ENCODE data around the gene HOXB9.
A peak's percentile ranks its signal among the peaks of the same experiment; 100 is the strongest.

The HOXB9 gene

DNA sequence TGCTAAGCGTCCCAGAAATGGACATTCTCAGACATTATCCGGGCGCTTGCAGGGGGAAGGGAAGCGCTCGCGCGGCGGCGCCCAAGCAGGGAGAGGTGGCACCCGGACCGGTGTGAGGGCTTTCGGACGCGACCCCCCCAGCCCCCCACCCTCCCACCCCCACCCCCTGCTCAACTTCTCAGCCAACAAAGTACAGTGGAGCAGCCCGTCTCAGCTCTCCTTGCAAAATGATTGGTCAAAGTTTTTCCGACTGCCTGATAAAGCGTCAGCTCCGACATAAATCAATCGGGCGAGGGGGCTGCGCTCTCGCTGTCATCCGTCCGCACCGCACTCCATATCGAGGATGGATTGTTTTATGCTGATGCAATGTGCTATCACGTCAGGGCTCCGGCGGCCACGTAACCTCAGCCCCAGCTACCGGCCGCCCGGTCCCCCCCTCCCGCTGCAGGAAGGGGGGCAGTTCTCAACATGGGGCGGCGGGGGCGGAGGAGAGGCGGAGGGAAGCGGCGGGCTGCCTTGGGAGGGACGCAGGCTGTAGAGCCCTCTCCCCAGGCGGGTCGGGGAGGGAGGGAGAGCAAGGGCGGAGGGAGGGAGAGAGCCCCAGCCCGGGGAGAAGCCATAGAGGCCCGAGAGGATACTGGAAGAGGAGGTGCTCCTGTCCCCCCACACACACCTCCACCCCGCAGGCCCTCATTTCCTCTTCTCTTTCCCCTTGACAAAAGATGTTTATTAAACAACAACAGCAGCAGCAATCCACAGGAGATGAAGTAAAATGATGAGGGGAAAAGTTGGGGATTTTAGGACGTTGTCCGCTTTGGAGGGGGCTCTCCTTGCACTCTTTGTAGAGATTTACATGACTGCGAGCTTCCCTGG is at the start of gene HOXB9:
Gene HOXB9 (minus strand): TSS at position 114 of the 873 bp plus-strand sequence. CDS start 89 bp downstream, at position 25.
- H3K4me1 ChIP-seq (ENCODE audit: control insufficient read depth, insufficient read depth, low read length): peaks cover 2% of the 10 kb centered on the region
- H3K4me3 ChIP-seq (ENCODE audit: low read depth, low read length): peak within 1 kb of the TSS; percentile 35
- peaks cover 100% of the 10 kb centered on the region for H3K27me3 ChIP-seq (ENCODE audit: control insufficient read depth, insufficient read depth, low read length)
- no peaks in the 10 kb centered on the region for H3K9me3 ChIP-seq (ENCODE audit: control insufficient read depth, insufficient read depth, low read length)
- H3K9ac ChIP-seq (ENCODE audit: low read depth, low read length): no peak within 1 kb of the TSS
- no peaks in the 10 kb centered on the region for H3K36me3 ChIP-seq (ENCODE audit: control insufficient read depth, insufficient read depth, low read length)

DNA sequence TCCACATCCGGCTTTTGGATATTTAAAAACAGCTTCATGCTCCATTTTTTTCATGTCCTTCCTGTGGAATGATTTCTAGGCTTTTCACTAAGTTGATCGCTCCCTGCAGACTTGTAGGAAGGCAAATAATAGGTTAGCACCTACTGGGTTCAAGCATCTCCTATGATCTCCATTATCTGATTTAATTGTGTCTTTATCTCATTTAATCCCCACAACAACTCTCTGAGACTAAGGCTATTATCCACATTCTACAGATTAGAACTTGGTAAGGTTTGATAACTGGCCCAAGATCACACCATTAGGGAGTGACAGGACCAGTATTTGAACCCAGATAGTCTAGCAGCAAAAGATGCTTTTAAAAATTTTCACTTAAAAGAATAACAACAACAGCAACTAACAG is 46.2 kb upstream of the HOXB9 start:
- Histone ChIP-seq H3K27me3 (ENCODE audit: control insufficient read depth, insufficient read depth, low read length) (peaks cover 61% of the 10 kb centered on the region), H3K9ac (ENCODE audit: low read depth, low read length) (no peak overlapping the region), H3K4me3 (ENCODE audit: low read depth, low read length) (no peak overlapping the region), H3K9me3 (ENCODE audit: control insufficient read depth, insufficient read depth, low read length) (no peaks in the 10 kb centered on the region), H3K4me1 (ENCODE audit: control insufficient read depth, insufficient read depth, low read length) (no peaks in the 10 kb centered on the region), H3K36me3 (ENCODE audit: control insufficient read depth, insufficient read depth, low read length) (no peaks in the 10 kb centered on the region)

DNA sequence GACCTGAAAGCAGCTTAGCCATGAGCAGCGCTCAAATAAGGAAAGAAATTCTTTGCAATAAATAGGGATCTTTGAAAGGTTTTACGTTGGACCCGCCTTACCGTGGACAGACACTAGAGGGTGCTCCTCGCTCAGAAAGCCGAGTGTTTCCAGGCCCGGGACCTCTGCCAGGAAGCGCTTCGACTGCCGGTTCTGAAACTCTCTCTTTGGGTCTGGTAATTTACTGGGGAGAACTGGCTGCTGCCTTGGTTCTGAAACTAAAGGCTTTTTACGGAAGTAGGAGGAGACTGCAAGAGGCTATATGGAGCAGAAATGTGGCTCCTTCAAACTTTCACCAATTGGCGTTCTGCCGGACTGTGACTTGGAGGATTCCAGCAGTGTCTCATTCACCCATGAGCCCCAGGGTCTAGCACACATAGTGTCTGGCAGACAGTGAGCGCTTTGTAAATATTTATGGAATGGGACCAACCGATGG is 45.6 kb upstream of the HOXB9 start:
- Histone ChIP-seq H3K4me3 (ENCODE audit: low read depth, low read length) (peak overlapping the region; percentile 33), H3K27me3 (ENCODE audit: control insufficient read depth, insufficient read depth, low read length) (peaks cover 60% of the 10 kb centered on the region), H3K9me3 (ENCODE audit: control insufficient read depth, insufficient read depth, low read length) (no peaks in the 10 kb centered on the region), H3K9ac (ENCODE audit: low read depth, low read length) (no peak overlapping the region), H3K36me3 (ENCODE audit: control insufficient read depth, insufficient read depth, low read length) (no peaks in the 10 kb centered on the region), H3K4me1 (ENCODE audit: control insufficient read depth, insufficient read depth, low read length) (no peaks in the 10 kb centered on the region)

DNA sequence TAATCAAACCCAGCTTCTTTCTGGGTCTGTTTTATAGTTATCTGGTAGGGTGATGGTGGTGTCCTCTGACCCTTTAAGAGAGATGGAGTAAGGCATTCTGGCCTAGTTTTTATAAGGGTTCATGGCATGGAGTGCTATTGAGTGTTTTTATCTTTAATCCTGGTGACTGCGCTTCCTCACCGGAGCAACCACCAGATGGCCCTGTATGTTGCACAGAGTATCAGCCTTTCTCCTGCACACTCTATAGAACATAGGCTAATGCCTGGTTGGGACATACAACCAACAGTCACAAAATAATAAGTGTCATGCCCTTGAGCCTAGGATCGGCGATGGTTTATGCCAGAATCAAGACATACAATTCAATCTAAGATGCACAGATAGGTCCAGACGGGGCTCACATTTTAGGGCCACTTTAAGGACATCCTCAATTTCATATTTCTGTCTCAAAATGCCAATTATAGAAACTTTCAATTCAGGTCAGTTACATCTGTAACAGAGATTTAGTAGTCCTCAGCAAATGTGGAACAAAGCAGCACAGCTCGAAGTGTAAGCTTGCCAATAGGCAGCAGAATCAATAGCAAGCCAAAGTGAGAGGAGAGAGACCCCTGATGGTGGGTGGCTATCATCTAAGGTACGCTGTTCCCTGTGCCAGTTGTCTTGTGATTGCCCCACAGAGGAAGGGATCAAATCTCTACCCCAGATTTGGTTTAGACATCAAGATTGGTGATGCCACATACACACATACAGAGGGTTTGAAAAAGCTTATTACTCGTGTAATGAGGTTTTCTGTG is 37.2 kb upstream of the HOXB9 start:
- no peak overlapping the region for H3K4me3 ChIP-seq (ENCODE audit: low read depth, low read length)
- H3K9me3 ChIP-seq (ENCODE audit: control insufficient read depth, insufficient read depth, low read length): no peaks in the 10 kb centered on the region
- no peaks in the 10 kb centered on the region for H3K36me3 ChIP-seq (ENCODE audit: control insufficient read depth, insufficient read depth, low read length)
- no peaks in the 10 kb centered on the region for H3K4me1 ChIP-seq (ENCODE audit: control insufficient read depth, insufficient read depth, low read length)
- H3K9ac ChIP-seq (ENCODE audit: low read depth, low read length): no peak overlapping the region
- peaks cover 23% of the 10 kb centered on the region for H3K27me3 ChIP-seq (ENCODE audit: control insufficient read depth, insufficient read depth, low read length)

DNA sequence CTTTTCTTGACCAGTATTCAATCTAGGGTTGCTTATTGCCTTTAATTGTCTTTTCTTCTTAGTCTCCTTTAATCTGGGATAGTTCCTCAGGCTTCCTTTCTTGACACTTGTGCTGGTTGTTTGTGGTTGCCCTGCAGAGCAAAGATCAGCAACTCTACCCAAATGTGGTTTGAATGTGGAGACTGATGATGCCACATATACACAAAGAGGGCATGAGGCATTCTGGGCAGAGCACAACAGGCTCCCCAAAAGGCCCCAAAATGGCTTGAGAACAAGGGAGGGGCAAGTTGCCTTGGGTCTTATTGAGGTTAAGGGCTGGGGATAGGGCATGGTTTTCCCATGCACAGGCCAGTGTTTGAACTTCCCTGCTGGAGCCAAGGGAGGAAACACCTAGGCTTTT is 29.8 kb upstream of the HOXB9 start:
- H3K4me1 ChIP-seq (ENCODE audit: control insufficient read depth, insufficient read depth, low read length): no peaks in the 10 kb centered on the region
- no peaks in the 10 kb centered on the region for H3K36me3 ChIP-seq (ENCODE audit: control insufficient read depth, insufficient read depth, low read length)
- H3K9me3 ChIP-seq (ENCODE audit: control insufficient read depth, insufficient read depth, low read length): no peaks in the 10 kb centered on the region
- no peak overlapping the region for H3K4me3 ChIP-seq (ENCODE audit: low read depth, low read length)
- no peak overlapping the region for H3K9ac ChIP-seq (ENCODE audit: low read depth, low read length)
- H3K27me3 ChIP-seq (ENCODE audit: control insufficient read depth, insufficient read depth, low read length): peaks cover 39% of the 10 kb centered on the region

DNA sequence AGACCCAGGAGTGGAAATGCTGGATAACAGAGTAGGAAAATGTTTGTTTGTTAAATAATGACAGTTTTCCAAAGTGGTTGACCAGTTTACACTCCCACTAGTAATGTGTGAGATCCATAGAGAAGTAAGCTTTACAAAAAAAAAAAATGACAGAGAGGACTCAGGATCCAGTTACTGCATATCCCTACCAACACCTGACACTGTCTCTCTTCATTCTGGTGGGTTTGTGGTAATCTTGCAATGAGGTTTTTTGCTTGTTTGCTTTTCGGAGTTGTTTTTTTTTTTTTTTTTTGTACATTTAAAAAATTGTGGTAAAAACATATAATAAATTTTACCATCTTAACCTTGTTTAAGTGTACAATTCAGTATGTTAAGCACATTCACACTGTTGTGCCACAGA is 23.6 kb upstream of the HOXB9 start:
- Histone ChIP-seq H3K9me3 (ENCODE audit: control insufficient read depth, insufficient read depth, low read length) (no peaks in the 10 kb centered on the region), H3K4me3 (ENCODE audit: low read depth, low read length) (no peak overlapping the region), H3K27me3 (ENCODE audit: control insufficient read depth, insufficient read depth, low read length) (peaks cover 74% of the 10 kb centered on the region), H3K36me3 (ENCODE audit: control insufficient read depth, insufficient read depth, low read length) (no peaks in the 10 kb centered on the region), H3K4me1 (ENCODE audit: control insufficient read depth, insufficient read depth, low read length) (no peaks in the 10 kb centered on the region), H3K9ac (ENCODE audit: low read depth, low read length) (no peak overlapping the region)

DNA sequence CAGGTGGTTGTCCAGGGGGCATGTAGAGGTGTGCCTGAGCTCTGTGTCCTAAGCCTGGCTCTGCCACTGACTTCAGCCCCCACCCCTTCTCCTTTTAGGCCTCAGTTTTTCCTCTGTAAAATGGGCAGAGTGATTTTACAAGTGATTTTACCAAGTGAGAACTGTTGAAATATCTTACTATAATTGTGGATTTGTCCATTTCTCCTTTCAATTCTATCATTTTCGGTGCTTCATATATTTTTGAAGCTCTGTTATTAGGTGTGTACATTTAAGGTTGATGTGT is 21.7 kb upstream of the HOXB9 start:
- Histone ChIP-seq H3K9ac (ENCODE audit: low read depth, low read length) (no peak overlapping the region), H3K4me1 (ENCODE audit: control insufficient read depth, insufficient read depth, low read length) (no peaks in the 10 kb centered on the region), H3K4me3 (ENCODE audit: low read depth, low read length) (peak overlapping the region; percentile 43), H3K36me3 (ENCODE audit: control insufficient read depth, insufficient read depth, low read length) (no peaks in the 10 kb centered on the region), H3K27me3 (ENCODE audit: control insufficient read depth, insufficient read depth, low read length) (peaks cover 91% of the 10 kb centered on the region), H3K9me3 (ENCODE audit: control insufficient read depth, insufficient read depth, low read length) (no peaks in the 10 kb centered on the region)

DNA sequence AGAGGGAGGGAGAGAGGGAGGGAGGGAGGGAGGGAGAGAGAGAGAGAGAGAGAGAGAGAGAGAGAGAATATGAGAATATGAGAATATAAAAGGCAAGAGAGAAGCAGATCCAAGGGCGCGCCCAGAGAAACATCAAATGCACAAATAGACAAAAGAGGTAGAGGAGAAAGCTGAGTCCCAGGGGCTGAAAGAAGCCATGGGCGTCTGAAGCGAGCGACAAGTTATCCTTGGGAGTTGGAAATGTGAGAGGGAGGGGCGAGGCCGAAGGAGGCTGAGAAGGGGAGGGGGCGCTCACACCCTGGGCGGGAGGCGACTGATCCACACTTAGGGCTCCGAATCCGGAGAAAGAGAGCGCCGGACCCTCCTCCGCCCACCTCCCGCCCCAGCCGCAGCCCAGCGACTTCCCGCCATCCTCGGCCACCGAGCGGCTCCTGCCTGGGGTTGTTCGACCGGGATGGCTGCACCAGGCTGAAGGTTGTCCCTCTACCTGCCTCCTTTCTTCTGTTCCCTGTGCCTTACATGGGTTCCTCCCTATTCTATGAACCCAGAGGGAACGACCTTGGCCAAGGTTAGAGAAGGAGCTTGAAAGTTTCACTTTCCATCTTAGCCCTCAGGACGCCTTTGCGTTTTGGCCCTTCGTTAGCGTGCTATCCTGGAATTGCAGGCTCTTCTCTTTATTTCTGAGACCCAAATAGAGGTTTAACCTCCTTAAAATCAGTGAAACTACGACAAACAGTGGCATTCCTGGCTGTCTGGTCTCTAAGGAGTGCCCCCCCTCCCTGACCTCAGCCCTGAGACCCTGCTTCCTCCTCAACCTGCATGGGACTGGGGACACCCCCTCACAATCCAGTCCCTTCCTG is 21.2 kb upstream of the HOXB9 start:
- Histone ChIP-seq H3K36me3 (ENCODE audit: control insufficient read depth, insufficient read depth, low read length) (no peaks in the 10 kb centered on the region), H3K9me3 (ENCODE audit: control insufficient read depth, insufficient read depth, low read length) (no peaks in the 10 kb centered on the region), H3K4me1 (ENCODE audit: control insufficient read depth, insufficient read depth, low read length) (no peaks in the 10 kb centered on the region), H3K27me3 (ENCODE audit: control insufficient read depth, insufficient read depth, low read length) (peaks cover 91% of the 10 kb centered on the region), H3K9ac (ENCODE audit: low read depth, low read length) (no peak overlapping the region), H3K4me3 (ENCODE audit: low read depth, low read length) (peak overlapping the region; percentile 43)

DNA sequence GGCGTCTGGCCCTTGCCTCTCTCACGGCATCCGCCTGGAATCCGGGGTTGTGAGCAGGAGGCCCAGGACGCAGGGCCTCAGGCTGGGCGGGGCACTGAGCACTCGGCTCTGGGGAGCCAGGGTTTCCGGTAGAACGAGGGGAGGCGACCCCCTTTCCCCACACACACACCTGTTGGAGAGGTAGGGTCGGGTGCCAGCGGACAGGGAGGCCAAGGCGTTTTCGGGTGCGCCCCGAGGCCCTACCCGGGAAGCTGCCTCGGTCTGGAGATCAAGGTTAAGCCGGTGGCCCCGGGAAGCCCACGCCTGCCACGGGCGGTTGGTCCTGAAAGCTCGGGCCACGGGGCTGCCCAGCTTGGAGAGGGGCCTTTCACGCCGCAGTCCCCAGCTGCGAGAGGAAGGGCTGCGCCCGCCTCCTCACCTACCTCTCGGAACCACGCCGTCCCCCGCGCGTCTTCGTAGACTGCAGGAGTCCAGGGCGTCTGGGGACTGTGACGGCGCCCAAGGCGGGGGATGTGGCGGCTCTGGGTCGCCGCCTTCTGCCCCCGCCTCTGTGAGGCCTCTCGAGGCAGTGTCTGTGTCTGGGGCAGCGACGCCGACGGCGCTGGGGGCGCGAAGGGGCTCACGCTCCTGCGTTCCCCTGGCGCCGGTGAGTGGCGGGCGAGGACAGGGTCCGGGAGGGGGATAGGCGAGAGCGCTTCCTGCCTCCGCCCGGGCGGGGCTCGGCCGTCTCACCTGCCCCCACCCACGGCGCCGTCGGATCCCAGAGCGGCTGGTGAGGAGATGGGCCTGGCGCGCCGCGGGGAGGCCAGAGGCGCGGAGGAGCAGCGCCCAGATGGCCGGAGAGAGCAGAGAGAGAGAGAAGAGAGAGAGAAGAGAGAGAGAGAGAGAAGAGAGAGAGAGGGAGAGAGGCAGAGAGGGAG is 20.3 kb upstream of the HOXB9 start:
- Histone ChIP-seq H3K4me3 (ENCODE audit: low read depth, low read length) (peak overlapping the region; percentile 36), H3K27me3 (ENCODE audit: control insufficient read depth, insufficient read depth, low read length) (peaks cover 92% of the 10 kb centered on the region), H3K36me3 (ENCODE audit: control insufficient read depth, insufficient read depth, low read length) (no peaks in the 10 kb centered on the region), H3K9ac (ENCODE audit: low read depth, low read length) (no peak overlapping the region), H3K4me1 (ENCODE audit: control insufficient read depth, insufficient read depth, low read length) (no peaks in the 10 kb centered on the region), H3K9me3 (ENCODE audit: control insufficient read depth, insufficient read depth, low read length) (no peaks in the 10 kb centered on the region)

DNA sequence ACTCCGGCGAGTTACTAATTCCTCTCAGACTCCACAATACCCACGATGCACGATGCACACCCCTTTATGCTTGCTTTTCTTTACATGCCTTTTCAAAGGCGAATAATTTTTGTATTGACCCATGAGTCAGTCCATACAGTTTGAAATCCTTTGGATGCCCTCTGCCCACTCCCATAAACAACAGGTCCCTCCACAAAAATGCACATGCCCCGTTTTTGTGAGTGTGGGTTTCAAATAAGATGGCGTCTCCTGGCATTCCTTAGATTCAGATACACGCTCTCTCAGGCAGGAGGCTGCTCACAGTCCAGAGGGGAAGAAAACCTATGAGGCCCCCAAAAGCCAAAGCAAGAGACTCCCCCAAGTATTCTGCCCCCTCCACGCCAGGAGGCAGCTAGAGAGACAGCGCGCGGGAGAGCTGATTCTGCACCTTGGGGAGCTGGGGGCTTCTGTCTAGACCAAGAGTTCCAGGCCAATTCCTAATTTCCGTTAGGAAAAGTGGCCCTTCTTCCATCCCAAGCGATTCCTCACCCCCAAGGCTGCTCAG is 19.6 kb upstream of the HOXB9 start:
- Histone ChIP-seq H3K9me3 (ENCODE audit: control insufficient read depth, insufficient read depth, low read length) (no peaks in the 10 kb centered on the region), H3K9ac (ENCODE audit: low read depth, low read length) (no peak overlapping the region), H3K27me3 (ENCODE audit: control insufficient read depth, insufficient read depth, low read length) (peaks cover 96% of the 10 kb centered on the region), H3K36me3 (ENCODE audit: control insufficient read depth, insufficient read depth, low read length) (no peaks in the 10 kb centered on the region), H3K4me3 (ENCODE audit: low read depth, low read length) (peak overlapping the region; percentile 36), H3K4me1 (ENCODE audit: control insufficient read depth, insufficient read depth, low read length) (no peaks in the 10 kb centered on the region)

All from iPS-15b (cell line).